OCI-LY7 (cell line): ENCODE measurements around the gene USP6. TPM values are rescaled to one million over a fixed set of nuclear protein-coding genes. Genes with fewer than 3 reads are reported as not detected.
"Not testable (repeated sequence)": the region's sequence is repeated elsewhere in the genome, so short reads cannot be mapped to it uniquely, and the experiment has no call there.

Experiments used
- BruUV-seq: library from RNA; stranded (reverse); fragments of 400-500 nt; replicated peaks from 2 replicates; lab custom pipeline; 2021; lab: Mats Ljungman, UMichigan
- CTCF ChIA-PET: fragments of 300-600 bp; sonication (Branson Sonifier 250); formaldehyde crosslinking; loops from one replicate; lab custom pipeline; 2022; ENCODE audit warnings: antibody characterized with exemption; ENCODE audit not compliant: unreplicated experiment; lab: Charles Lee
- POLR2A ChIA-PET: fragments of 300-600 bp; sonication (Branson Sonifier 250); formaldehyde crosslinking; loops from one replicate; lab custom pipeline; 2022; ENCODE audit warnings: antibody characterized with exemption; lab: Charles Lee
- DNase-seq: peaks from one replicate; pipeline ENCODE4 v3.0.0-alpha.2; 2015; ENCODE audit warnings: low spot score
- H2AFZ ChIP-seq: fragments of 200-600 bp; sonication (generic), shearing (Covaris generic); 2 replicates; pipeline ENCODE4 v1.6.1; 2014; ENCODE audit warnings: mild to moderate bottlenecking, antibody characterized with exemption, low read length, moderate library complexity
- H3K27ac ChIP-seq: fragments of 200-600 bp; sonication (generic); 2 replicates; pipeline ENCODE4 v1.5.1; 2014; ENCODE audit warnings: mixed run types, low read depth, mild to moderate bottlenecking, moderate library complexity, low read length, inconsistent platforms; ENCODE audit not compliant: poor library complexity, severe bottlenecking
- H3K36me3 ChIP-seq: fragments of 200-600 bp; sonication (generic); 2 replicates; pipeline ENCODE4 v1.6.1; 2014; ENCODE audit warnings: mild to moderate bottlenecking, antibody characterized with exemption, low read length, moderate library complexity, mixed read lengths; ENCODE audit not compliant: insufficient read depth
- H3K4me1 ChIP-seq: fragments of 200-600 bp; sonication (generic); 2 replicates; pipeline ENCODE4 v1.5.1; 2014; ENCODE audit warnings: mild to moderate bottlenecking, low read length; ENCODE audit not compliant: insufficient read depth, poor library complexity, severe bottlenecking
- H3K4me2 ChIP-seq: fragments of 200-600 bp; sonication (generic); 2 replicates; pipeline ENCODE4 v1.6.1; 2014; ENCODE audit warnings: mild to moderate bottlenecking, low read length
- H3K4me3 ChIP-seq: fragments of 200-600 bp; sonication (generic); 2 replicates; pipeline ENCODE4 v1.5.1; 2014; ENCODE audit warnings: mild to moderate bottlenecking, low read depth, low read length; ENCODE audit not compliant: poor library complexity, severe bottlenecking
- H3K79me2 ChIP-seq: fragments of 200-600 bp; sonication (generic); 2 replicates; pipeline ENCODE4 v1.6.1; 2016; ENCODE audit warnings: low read depth, mild to moderate bottlenecking, low read length, moderate library complexity, mixed read lengths; ENCODE audit not compliant: insufficient read depth
- H3K9me2 ChIP-seq: fragments of 200-600 bp; sonication (generic); 2 replicates; pipeline ENCODE4 v1.6.1; 2016; ENCODE audit warnings: mild to moderate bottlenecking, low read length, mixed read lengths; ENCODE audit not compliant: insufficient read depth
- H3K9me3 ChIP-seq: fragments of 200-600 bp; sonication (generic); 2 replicates; pipeline ENCODE4 v1.6.1; 2014; ENCODE audit warnings: mild to moderate bottlenecking, mixed run types, low read length, mixed read lengths
- H4K20me1 ChIP-seq: fragments of 200-600 bp; sonication (generic); 2 replicates; pipeline ENCODE4 v1.6.1; 2014; ENCODE audit warnings: mild to moderate bottlenecking, antibody characterized with exemption, low read length, moderate library complexity, mixed read lengths; ENCODE audit not compliant: insufficient read depth
- EZH2phosphoT487 ChIP-seq: fragments of 200-600 bp; sonication (generic); IDR thresholded peaks from 2 replicates; pipeline ENCODE4 v1.6.1; 2018; ENCODE audit warnings: low read depth, borderline replicate concordance, mild to moderate bottlenecking, mixed run types, antibody characterized with exemption, low read length, moderate library complexity, mixed read lengths
- intact Hi-C: fragments of 100-400 bp; cut with micrococcal nuclease; formaldehyde crosslinking; loops from one replicate; pipeline ENCODE4 v1.10.0; 2022; ENCODE audit not compliant: unreplicated experiment
- total RNA-seq, 2 experiments: library from RNA; depleted of rRNA in 1 of 2; stranded (reverse); fragments of >200 nt in 1 of 2; shearing (Covaris generic) in 1 of 2; gene quantifications; 2 replicates each; pipeline ENCODE4 v1.2.3, GENCODE V29; 2014 to 2022
- TF ChIP-seq, protein P1 (sequence below): fragments of 200-600 bp; sonication (generic); conservative IDR thresholded peaks from 2 replicates; pipeline ENCODE4 v1.5.1; 2014; ENCODE audit warnings: mild to moderate bottlenecking, antibody characterized with exemption, low read length, moderate library complexity, mixed read lengths

Gene USP6
- total RNA-seq, 2 experiments from 2014 or later: 0.03 to 0.11 TPM

DNA sequence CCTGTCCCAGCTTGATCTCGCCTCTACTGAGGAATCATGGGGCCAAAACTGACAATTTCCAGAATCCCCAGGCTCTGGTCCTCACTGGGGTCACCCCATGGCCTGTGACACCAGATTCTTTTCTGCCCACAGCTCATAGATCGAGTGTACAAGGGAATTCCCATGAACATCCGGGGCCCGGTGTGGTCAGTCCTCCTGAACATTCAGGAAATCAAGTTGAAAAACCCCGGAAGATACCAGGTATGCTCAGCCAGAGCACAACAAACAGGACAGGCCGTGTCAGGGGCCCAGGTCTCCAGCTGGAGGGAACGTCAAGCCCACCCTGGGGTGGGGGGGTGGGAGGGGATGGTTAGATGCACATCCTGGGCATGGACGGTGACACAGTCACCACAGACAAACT lies 17.5 kb downstream of the USP6 start:
- Histone ChIP-seq H3K4me2 (no peak overlapping the region), H3K9me2 (no peaks in the 10 kb centered on the region), H3K9me3 (no peaks in the 10 kb centered on the region), H3K4me1 (no peaks in the 10 kb centered on the region), H2AFZ (no peak overlapping the region), H3K36me3 (no peaks in the 10 kb centered on the region), H3K27ac (no peak overlapping the region), H3K4me3 (no peak overlapping the region), H3K79me2 (no peaks in the 10 kb centered on the region), H4K20me1 (no peaks in the 10 kb centered on the region)
- CTCF ChIA-PET: interaction anchor here (0.6 kb wide), 1 partner anchor 283 kb away, joined by 3 read pairs; no protein-coding TSS in a partner anchor
- BruUV-seq: no TSS peak
- no peak for DNase-seq
- TF ChIP-seq, protein P1, sequence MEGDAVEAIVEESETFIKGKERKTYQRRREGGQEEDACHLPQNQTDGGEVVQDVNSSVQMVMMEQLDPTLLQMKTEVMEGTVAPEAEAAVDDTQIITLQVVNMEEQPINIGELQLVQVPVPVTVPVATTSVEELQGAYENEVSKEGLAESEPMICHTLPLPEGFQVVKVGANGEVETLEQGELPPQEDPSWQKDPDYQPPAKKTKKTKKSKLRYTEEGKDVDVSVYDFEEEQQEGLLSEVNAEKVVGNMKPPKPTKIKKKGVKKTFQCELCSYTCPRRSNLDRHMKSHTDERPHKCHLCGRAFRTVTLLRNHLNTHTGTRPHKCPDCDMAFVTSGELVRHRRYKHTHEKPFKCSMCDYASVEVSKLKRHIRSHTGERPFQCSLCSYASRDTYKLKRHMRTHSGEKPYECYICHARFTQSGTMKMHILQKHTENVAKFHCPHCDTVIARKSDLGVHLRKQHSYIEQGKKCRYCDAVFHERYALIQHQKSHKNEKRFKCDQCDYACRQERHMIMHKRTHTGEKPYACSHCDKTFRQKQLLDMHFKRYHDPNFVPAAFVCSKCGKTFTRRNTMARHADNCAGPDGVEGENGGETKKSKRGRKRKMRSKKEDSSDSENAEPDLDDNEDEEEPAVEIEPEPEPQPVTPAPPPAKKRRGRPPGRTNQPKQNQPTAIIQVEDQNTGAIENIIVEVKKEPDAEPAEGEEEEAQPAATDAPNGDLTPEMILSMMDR: no peak
- TF ChIP-seq EZH2phosphoT487: no peak
- intact Hi-C loops: no loop called here
- POLR2A ChIA-PET: interaction anchor here (0.6 to 1.2 kb wide), 2 partner anchors 19 to 35 kb away, joined by 3 to 4 read pairs; no protein-coding TSS in a partner anchor

- H3K27ac ChIP-seq, H3K9me2 ChIP-seq, CTCF ChIA-PET, H3K79me2 ChIP-seq, H3K4me2 ChIP-seq, BruUV-seq, intact Hi-C loops, H3K4me3 ChIP-seq, DNase-seq, H4K20me1 ChIP-seq, H2AFZ ChIP-seq, H3K36me3 ChIP-seq, H3K9me3 ChIP-seq, H3K4me1 ChIP-seq: not testable (repeated sequence)
- POLR2A ChIA-PET: interaction anchor here (1.2 kb wide), 1 partner anchor 20 kb away, joined by 4 read pairs; no protein-coding TSS in a partner anchor
Measured at GRCh38 chr17:5133961-5134360, 18.1 kb downstream of the USP6 start.

GRCh38 chr17:5134571-5134970 lies 18.7 kb downstream of the USP6 start:
- H3K27ac ChIP-seq, DNase-seq, H3K9me2 ChIP-seq, BruUV-seq, H3K9me3 ChIP-seq, H2AFZ ChIP-seq, H3K4me1 ChIP-seq, H3K79me2 ChIP-seq, H4K20me1 ChIP-seq, CTCF ChIA-PET, H3K36me3 ChIP-seq, intact Hi-C loops, H3K4me3 ChIP-seq, H3K4me2 ChIP-seq: not testable (repeated sequence)
- POLR2A ChIA-PET: interaction anchor here (1.2 kb wide), 1 partner anchor 20 kb away, joined by 4 read pairs; no protein-coding TSS in a partner anchor

DNA sequence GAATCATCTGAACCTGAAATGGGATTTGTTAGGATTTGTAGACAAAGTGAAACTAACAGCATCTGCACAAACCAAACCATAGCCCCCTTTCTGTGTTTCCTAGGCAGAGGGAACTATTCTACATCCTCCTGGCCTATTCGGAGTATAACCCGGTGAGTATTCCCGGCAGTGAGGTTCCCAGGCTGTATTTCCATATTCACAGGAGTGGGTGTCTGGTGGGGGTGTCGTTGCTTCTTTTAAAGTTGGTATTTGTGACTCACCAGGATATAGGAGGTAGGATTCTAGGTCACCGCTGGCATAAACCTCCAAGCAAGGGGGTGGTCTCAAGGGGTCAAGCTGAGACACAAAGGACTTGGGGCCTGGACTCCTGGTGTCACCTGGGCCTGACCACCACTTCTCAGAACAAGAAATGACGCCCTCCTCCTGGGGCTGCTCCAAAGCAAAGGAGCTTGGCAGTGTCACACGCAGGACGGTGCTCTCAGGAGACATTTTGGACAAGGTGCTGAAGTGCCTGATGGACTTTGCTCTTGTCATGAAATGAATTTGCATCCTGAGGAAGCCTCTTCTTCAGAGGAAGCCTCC lies 19.4 kb downstream of the USP6 start:
- H3K36me3 ChIP-seq, H3K4me3 ChIP-seq, POLR2A ChIA-PET, H2AFZ ChIP-seq, BruUV-seq, CTCF ChIA-PET, H3K4me2 ChIP-seq, H3K4me1 ChIP-seq, DNase-seq, H3K9me2 ChIP-seq, H4K20me1 ChIP-seq, H3K27ac ChIP-seq, intact Hi-C loops, H3K79me2 ChIP-seq, H3K9me3 ChIP-seq: not testable (repeated sequence)
